GM19023 (cell line): Measurements from ENCODE around the gene MMP12.
A peak's percentile ranks its signal among the peaks of the same experiment; 100 is the strongest.
"Not testable (repeated sequence)": the region's sequence is repeated elsewhere in the genome, so short reads cannot be mapped to it uniquely, and the experiment has no call there.

Source experiments
- ATAC-seq: cut with Tn5 transposase; IDR thresholded peaks from one replicate; pipeline ENCODE4 v1.9.1; 2021; ENCODE audit warnings: mild to moderate bottlenecking, moderate library complexity; ENCODE audit not compliant: unreplicated experiment

MMP12 gene

DNA sequence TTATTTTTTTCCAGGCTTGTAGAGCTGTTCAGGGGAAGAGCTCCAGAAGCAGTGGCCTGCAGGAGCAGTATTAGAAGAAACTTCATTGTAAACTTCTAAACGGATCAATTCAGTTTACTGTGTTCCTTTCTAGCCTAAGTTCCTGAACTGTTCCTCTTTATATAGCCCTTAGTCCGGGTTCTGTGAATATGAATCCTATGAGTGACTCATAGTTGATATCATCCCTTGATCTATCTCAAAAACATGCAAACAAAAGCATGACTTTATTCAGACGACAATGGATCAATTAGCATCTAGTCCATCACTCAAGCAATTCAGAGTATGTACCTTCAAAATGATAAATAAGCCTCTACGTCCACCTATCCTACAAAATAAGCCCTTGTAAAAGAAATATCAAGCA, at the start of gene MMP12:
TSS of gene MMP12 (minus strand) at position 131 of the 400 bp plus-strand sequence. CDS start at position 86, 45 bp downstream.
- no peak for ATAC-seq

DNA sequence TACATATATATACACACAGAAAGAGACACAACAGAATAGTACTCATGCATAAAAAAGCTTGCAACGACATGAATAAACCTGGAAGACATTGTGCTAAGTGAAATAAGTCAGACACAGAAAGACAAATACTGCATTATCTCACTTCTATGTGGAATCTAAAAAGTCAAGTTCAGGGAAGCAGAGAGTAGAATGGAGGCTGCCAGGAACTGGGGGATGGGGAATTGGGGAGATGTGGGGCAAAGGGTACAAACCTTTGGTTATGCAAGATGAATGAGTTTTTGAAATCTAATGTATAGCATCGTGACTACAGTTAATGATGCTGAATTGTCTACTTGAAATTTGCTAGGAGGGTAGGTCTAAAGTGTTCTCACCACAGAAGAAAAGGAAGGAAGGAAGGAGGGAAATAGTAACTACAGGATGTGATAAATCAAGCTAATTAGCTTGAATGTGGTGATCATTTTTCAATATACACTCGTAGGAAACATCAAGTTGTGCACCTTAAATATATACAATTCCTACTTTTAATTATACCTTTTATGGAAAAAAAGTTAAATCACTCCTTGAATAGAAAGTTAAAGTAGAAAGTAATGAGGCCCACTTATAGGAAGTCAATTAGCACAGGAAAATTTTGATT, 46.9 kb upstream of the MMP12 start:
- ATAC-seq, result no peak

DNA sequence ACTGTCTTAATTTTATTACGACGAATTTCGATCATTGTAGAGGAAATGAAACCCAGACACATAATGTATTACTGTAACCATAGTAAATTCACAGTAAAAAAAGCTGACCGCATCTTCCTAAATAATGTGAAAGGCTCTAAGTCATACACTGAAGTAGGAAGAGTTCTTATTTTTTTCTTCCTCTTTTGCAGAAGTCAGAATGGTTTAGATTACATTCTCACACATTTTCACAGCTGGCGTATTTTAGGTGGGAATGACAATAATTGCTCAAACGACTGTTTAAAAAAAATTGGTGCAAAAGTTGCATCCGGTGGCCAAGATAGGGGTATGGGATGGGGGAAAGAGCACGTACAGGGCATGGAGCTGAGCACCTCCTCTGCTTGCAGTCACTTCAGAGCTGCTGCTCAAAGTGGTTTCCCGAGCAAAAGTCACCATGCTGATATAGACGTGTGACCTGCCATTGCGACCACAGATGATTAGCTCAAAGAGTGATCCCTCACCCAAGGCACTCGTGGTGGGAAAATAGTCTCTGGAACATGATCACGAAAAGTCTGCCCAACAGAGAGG, 45.4 kb upstream of the MMP12 start:
- peak; percentile 64 for ATAC-seq

DNA sequence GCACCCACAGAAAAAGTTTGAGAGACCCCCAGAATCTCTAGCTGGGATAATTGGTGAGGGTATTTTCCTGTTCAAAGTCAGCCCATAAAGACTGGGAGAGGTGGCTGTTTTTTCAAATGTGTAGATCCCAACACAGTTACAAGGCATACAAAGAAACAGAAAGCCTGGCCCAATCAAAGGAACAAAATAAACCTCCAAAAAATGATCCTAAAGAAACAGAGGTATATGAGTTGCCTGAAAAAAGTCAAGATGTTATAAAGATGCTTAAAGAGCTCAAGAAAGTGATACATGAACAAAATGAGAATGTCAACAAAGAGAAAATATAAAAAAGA, 40.2 kb upstream of the MMP12 start:
- ATAC-seq, result no peak

DNA sequence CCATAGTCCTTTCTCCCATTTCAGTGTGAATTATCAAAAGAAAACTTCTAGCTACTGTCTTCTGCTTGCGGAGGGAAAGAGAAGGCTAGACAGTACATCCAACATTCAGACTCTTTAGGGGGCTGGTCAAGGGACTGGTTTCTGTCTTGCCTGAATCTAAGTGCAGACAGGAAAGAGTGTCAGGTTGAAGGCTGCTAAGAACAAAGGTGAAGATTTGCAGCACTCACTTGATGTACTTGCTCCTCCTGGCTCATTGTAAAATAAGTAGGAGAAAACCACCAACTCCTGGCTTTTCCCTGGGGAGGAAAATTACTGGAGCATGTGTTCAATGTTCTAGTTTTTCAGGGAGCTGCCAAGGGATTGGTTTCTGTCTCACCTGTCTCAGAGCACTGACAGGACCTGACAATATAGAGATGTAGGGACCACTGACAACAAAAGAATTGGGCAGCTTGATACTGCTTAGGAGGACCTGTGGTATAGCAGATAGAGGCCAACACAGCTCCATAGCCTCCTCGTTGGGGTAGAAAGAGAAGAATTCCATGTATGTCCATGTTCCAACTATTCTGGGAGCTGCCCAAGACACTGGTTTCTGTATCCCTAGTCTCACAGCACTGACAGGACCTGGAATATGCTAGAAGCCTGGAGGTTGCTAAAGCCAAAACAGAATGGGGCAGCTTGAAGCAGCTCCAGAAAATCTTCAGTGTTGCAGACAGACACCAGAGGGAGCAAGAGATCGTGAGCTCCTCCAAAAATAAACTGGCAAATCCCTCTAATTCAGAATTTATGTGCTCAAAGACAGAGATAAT, 39.7 kb upstream of the MMP12 start:
- no peak for ATAC-seq

DNA sequence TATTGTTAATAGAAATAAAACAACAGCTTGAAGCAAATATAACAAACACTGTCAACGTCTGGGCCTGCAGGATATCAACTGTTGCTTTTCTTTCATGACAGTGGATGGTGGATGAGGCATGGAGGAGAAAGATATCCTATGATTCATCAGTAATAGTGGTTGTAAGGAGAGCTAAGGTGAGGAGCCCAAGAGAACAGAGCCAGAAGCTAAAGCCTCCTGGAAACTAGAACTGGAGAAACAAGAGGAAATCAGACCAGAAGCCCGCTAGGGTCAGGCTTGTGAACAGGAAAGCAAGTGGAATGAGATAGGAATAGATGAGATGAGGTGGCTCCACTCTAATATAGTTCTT, 37.7 kb upstream of the MMP12 start:
- no peak for ATAC-seq

DNA sequence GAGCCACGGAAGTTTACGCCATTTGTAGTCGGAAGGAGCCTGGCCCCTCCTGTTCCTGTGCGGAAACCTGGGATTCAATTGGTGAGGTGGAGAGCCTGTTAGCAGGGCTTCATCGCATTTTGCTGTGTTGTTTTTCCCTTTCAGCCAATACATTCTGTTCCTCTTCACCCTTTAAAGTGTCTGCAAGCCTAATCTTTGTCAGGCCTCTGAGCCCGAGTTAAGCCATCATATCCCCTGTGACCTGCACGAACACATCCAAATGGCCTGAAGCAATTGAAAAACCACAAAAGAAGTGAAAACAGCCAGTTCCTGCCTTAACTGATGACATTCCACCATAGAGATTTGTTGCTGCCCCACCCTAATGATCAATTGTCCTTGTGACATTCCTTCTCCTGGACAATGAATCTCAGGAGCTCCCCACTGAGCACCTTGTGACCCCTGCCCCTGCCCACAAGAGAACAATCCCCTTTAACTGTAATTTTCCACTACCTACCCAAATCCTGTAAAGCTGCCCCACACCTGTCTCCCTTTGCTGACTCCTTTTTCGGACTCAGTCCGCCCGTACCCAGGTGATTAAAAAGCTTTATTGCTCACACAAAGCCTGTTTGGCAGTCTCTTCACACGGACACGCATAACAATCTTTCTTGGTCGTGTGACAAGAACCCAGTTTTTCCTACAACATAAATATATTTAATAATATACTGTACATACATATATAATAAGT, 37.1 kb upstream of the MMP12 start:
- no peak for ATAC-seq

DNA sequence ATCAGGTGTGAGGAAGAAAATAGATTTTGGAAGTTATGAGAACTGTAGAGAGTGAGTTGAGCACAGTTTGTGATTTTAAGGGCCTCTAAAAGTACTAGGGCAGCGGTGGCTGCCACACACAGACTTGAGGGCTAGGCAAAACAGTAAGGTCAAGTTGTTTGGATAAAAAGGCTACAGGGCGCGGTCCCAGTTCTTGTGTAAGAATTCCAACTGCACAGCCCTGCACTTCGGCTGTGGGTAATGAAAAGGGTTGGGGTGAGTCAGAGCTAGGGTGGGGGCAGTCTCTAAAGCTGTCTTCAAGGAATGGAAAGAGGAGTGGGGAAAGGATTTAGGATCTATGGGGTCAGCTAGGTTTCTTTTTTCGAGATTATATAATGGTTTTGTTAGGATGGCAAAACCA, 31.1 kb upstream of the MMP12 start:
- ATAC-seq, result not testable (repeated sequence)

DNA sequence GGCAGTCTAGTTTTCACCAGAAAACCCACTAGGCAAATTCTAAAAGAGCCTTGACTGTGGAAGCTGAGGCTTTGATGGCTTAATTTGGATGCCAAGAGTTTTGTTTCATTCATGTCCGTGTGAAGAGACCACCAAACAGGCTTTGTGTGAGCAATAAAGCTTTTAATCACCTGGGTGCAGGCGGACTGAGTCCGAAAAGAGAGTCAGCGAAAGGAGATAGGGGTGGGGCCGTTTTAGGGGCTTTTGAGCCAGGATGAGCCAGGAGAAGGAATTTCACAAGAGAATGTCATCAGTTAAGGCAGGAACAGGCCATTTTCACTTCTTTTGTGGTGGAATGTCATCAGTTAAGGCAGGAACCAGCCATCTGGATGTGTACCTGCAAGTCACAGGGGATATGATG, 29.1 kb upstream of the MMP12 start:
- not testable (repeated sequence) for ATAC-seq

DNA sequence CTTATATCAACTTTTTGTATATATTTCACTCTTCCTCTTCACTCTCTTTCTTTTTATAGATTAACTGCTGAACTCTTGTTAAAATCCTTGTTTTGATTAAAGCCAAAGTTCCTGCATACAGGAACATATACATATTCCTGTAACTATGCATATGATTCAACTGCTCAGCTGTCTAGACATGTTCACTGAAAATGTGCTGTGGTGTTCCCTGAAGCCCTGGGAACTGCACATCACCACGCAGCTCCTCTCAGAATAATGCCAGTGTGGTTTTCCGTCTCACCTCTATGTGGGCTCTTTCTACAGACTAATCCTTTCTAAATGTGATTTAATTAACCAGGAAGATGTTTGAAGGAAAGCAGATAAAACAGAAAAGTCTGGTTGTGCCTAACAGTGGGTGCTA, 25.6 kb upstream of the MMP12 start:
- ATAC-seq, result no peak

DNA sequence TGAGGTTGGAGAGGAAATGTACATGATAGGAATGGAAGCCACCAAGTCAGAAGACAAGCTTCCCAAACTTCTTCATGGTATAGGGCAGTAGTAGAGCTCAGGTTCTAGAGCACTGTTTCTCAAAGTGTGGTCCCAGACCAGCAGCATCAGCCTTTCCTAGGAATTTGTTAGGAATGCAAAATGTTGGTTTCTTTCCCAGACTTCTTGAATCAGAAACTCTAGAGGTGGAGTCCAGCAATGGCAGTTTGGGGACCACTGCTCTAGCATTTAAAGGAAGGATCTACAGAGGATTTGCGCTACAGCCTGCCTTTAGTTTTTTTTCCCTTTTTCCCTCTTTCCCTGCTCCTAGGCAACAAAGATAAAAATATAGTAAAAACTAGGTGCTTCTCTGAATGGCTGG, 17.0 kb upstream of the MMP12 start:
- no peak for ATAC-seq

DNA sequence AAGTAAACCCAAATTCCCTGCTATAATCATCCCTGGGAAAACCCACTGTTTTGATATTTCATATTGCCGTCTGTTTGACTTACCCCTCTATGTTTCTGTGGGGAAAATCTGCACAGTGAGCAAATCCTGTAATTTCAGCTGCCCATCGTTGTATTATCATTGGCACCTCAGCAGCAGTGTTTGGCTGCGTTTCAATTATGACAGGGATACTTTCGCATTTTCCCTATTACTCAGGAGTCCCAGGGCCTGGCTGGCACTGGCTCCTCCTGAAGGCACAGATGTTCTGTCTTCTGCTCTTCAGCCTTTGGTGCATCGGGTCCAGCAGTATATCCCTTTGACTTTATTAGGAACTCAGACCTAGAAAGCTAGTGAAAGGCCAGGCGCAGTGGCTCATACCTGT, 12.2 kb upstream of the MMP12 start:
- no peak for ATAC-seq

DNA sequence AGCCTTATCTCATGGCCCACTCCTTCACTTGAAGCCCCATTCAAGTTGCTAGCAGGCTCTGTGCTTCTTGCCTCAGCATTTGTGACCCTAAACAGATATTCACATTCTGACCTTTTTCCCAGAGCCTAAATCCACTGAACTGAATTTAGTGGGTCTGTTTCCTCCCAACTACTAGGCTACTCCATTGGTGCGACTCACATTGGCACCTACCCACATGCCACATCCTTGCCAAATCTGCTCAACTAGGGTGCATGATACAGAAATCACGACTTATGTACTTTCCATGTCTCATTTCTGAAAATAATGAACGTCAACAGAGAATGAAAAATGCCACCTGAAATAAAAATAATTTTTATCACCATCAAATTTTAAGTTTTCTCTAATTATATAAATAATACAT, 8.4 kb upstream of the MMP12 start:
- no peak for ATAC-seq

DNA sequence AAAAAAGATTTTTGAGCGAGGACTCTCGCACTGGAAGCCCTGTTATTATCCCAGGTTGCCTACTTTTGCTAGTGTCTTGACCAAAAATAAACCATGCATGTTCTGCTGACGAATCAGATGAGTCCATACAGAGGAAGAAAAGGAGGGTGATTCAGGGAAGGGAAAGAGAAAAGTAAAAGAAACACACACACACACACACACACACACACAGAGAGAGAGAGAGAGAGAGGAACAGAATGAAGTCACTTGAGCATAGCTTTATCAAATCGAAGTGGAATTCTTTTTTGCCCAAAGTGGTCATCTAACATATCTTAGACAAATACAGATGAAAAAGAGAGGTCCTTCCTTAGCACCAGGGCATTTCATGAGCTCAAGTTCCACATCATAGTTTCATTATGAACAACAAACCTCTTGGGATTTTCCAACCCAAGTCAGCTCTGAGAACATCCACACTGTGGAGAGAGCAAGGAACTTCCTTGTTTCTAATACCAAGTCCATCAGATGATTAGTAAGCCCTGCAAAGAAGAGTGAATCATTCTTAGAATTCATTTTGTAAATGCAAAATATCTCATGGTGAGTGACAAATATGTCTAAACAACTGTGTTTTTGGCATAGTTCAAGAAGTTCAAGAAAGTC, 7.7 kb upstream of the MMP12 start:
- ATAC-seq, result peak; percentile 83

DNA sequence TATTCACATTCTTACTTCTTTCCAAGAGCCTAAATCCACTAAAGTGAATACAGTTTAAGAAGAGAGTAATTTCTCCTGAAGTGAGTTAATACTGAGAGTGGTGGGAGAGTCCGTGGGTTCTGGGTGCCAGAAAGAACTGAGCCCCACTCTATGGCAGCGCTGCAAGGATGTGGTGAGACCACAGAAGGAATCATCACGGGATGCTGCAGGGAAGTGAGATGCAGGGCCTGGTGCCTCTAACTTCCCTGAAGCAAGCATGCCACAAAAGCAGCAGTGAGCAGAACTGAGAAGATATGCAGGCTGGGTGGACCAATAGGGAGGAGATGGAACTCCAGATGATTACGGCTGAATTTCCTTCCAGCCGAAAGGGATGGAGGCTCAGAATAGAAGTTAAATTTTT, 5.0 kb upstream of the MMP12 start:
- no peak for ATAC-seq

DNA sequence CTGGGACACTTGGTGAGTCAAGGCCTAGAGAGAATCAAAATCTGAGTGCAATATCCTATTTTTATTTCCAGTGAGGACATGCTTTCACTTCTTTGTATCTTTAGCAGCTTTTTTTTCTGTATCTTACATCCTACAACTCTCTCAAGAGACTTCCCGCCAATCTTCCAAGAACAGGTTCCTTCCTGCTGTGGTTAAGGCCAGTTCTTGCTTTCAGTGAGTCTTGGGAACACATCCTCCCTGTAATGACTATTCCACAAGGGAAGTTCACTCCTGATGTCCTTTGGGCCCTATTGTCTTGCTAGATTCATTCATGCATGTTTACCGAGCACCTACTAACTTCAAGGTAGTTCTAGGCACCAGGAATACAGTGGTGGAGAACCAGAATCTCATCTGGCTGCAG, 3.8 kb upstream of the MMP12 start:
- ATAC-seq, result no peak

DNA sequence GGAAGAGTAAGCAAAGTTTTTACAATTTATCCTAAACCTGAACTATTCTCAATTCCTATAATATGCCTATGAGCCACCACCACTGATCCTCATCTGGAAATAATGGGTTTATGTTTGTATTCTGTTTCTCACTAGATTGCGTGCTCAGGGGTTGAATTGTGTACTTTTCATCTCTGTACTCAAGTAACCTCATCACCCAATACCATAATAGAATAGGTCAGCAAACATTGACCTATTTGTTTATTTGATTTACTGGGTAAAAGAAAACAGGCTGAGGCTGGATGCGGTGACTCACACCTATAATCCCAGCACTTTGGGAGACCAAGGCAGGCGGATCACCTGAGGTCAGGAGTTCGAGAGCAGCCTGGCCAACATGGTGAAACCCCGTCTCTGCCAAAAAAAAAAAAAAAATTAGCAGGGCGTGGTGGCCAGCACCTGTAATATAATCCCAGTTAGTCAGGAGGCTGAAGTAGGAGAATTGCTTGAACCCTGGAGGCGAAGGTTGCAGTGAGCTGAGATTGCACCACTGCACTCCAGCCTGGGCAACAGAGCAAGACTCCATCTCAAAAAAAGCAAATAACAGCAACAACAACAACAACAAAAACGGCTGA, 5.3 kb downstream of the MMP12 start:
- not testable (repeated sequence) for ATAC-seq

DNA sequence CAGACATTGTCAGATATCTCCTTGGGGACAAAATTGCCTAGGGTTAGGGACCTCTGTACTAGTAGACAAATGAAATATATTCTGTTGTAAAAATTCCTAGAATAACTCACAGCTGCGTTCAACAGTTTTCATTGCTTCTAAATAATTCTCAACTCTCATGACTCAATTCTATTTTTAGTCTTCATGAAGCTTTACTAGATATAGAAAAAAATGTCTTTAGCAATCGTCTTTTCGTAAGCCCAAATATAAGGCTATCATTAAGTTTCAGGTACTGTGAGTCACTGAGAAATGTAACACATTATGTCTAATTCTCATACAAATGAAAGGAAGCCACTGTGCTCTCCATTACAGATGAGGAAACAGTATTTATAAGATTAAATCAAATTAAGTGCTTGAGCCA, 6.4 kb downstream of the MMP12 start:
- no peak for ATAC-seq

DNA sequence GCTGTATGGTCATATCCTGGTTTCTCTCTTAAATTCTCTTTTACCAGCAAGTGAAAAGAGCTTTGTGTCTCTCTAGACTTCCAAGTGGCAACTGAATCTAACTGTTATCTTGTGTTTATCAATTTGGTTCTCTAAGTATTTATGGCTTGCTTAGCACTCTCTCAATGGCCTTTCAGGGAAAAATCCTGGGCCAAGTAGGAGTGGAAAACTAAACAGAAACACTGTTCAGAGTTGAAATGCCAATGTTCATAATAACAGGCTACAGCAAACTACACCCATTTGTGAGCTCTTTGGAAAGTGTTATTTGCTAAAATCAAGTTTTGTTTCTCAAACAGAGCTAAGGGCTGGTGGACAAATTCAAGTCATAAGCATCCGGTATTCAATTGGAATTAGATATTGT, 10.1 kb downstream of the MMP12 start:
- no peak for ATAC-seq

DNA sequence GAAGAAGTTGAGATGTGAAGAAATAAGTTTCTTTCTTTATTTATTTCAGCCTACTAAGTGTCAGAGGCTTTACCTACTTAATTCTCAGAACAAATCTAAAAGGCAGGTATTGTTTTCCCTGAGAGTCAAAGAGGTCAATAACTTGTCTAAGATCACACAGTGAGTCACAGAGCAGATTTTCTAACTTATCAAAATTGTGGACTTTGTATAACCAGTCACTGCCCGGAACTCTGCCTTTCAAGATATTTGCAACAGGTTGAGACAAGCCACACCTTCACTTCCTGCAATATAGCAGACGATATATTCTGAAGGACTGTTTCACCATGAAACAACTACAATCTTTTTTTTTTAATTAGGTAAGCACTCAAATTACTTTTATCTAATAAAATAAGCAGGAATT, 20.8 kb downstream of the MMP12 start:
- ATAC-seq, result no peak

DNA sequence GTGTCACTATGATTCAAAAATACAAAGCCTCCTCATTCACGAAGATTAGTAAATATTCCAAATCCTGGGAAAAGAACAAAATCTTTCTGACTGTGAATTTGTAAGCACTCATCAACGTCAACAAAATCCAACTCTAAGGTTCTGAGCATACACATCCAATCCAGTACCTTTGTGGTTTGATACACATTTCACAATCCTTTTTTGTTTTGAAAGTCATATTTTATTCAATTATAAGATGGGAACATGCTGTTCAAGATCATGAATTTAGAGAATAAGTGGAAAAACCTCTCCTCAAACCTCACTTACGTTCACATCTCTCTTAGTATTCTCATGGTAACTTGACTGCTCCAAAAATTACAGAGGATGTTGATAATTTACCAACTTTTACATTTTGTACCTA, 21.7 kb downstream of the MMP12 start:
- ATAC-seq, result no peak
